ENCODE data around the gene DDX41.

Gene DDX41

GRCh38 chr5:177511796-177512675 lies 4.7 kb downstream of the DDX41 start:
- H3K27ac ChIP-seq (ENCODE audit: low read depth, low read length) = no peak overlapping the region
- peaks cover 20% of the 10 kb centered on the region for H3K4me1 ChIP-seq (ENCODE audit: control insufficient read depth, insufficient read depth, low read length)
- H3K9me3 ChIP-seq (ENCODE audit: control insufficient read depth, insufficient read depth, low read length) = no peaks in the 10 kb centered on the region
- no peak overlapping the region for H3K9ac ChIP-seq (ENCODE audit: low read depth, low read length)
- no peaks in the 10 kb centered on the region for H3K27me3 ChIP-seq (ENCODE audit: control insufficient read depth, insufficient read depth, low read length)
- no peak overlapping the region for H3K4me3 ChIP-seq (ENCODE audit: low read depth, low read length)
- H3K36me3 ChIP-seq (ENCODE audit: control insufficient read depth, insufficient read depth, low read length) = peaks cover 67% of the 10 kb centered on the region

- Histone ChIP-seq H3K4me1 (ENCODE audit: control insufficient read depth, insufficient read depth, low read length) (peaks cover 20% of the 10 kb centered on the region), H3K4me3 (ENCODE audit: low read depth, low read length) (no peak overlapping the region), H3K9ac (ENCODE audit: low read depth, low read length) (no peak overlapping the region)
Observed at GRCh38 chr5:177511181-177511580, 5.6 kb downstream of the DDX41 start.

GRCh38 chr5:177510567-177511053 lies 6.2 kb downstream of the DDX41 start:
- Histone ChIP-seq H3K27me3 (ENCODE audit: control insufficient read depth, insufficient read depth, low read length) (no peaks in the 10 kb centered on the region), H3K9ac (ENCODE audit: low read depth, low read length) (no peak overlapping the region), H3K9me3 (ENCODE audit: control insufficient read depth, insufficient read depth, low read length) (no peaks in the 10 kb centered on the region), H3K36me3 (ENCODE audit: control insufficient read depth, insufficient read depth, low read length) (peaks cover 63% of the 10 kb centered on the region), H3K4me3 (ENCODE audit: low read depth, low read length) (no peak overlapping the region), H3K4me1 (ENCODE audit: control insufficient read depth, insufficient read depth, low read length) (peaks cover 17% of the 10 kb centered on the region), H3K27ac (ENCODE audit: low read depth, low read length) (no peak overlapping the region)

More at GRCh38 chr5:177511181-177511580, 5.6 kb downstream of the DDX41 start:
- Histone ChIP-seq H3K36me3 (ENCODE audit: control insufficient read depth, insufficient read depth, low read length) (peaks cover 67% of the 10 kb centered on the region), H3K27me3 (ENCODE audit: control insufficient read depth, insufficient read depth, low read length) (no peaks in the 10 kb centered on the region), H3K27ac (ENCODE audit: low read depth, low read length) (no peak overlapping the region), H3K9me3 (ENCODE audit: control insufficient read depth, insufficient read depth, low read length) (no peaks in the 10 kb centered on the region)

GRCh38 chr5:177509991-177510566 lies 6.7 kb downstream of the DDX41 start:
- H3K36me3 ChIP-seq (ENCODE audit: control insufficient read depth, insufficient read depth, low read length) = peaks cover 58% of the 10 kb centered on the region
- no peak overlapping the region for H3K9ac ChIP-seq (ENCODE audit: low read depth, low read length)
- peaks cover 15% of the 10 kb centered on the region for H3K4me1 ChIP-seq (ENCODE audit: control insufficient read depth, insufficient read depth, low read length)
- H3K27ac ChIP-seq (ENCODE audit: low read depth, low read length) = no peak overlapping the region
- H3K27me3 ChIP-seq (ENCODE audit: control insufficient read depth, insufficient read depth, low read length) = no peaks in the 10 kb centered on the region
- H3K4me3 ChIP-seq (ENCODE audit: low read depth, low read length) = no peak overlapping the region
- no peaks in the 10 kb centered on the region for H3K9me3 ChIP-seq (ENCODE audit: control insufficient read depth, insufficient read depth, low read length)

- no peak within 1 kb of the TSS for H3K9ac ChIP-seq (ENCODE audit: low read depth, low read length)
- peaks cover 15% of the 10 kb centered on the region for H3K4me1 ChIP-seq (ENCODE audit: control insufficient read depth, insufficient read depth, low read length)
- no peak within 1 kb of the TSS for H3K27ac ChIP-seq (ENCODE audit: low read depth, low read length)
- H3K4me3 ChIP-seq (ENCODE audit: low read depth, low read length) = no peak within 1 kb of the TSS
- H3K36me3 ChIP-seq (ENCODE audit: control insufficient read depth, insufficient read depth, low read length) = peaks cover 52% of the 10 kb centered on the region
- H3K27me3 ChIP-seq (ENCODE audit: control insufficient read depth, insufficient read depth, low read length) = no peaks in the 10 kb centered on the region
- H3K9me3 ChIP-seq (ENCODE audit: control insufficient read depth, insufficient read depth, low read length) = no peaks in the 10 kb centered on the region
Observed at GRCh38 chr5:177509381-177509951, 7.3 kb downstream of the DDX41 start, which contains the start of gene DOK3. DOK3 (minus strand) TSS chr5:177509826; CDS start chr5:177509540, 286 bp downstream.

- no peak overlapping the region for H3K27ac ChIP-seq (ENCODE audit: low read depth, low read length)
- H3K4me3 ChIP-seq (ENCODE audit: low read depth, low read length) = no peak overlapping the region
- peaks cover 15% of the 10 kb centered on the region for H3K4me1 ChIP-seq (ENCODE audit: control insufficient read depth, insufficient read depth, low read length)
- H3K9me3 ChIP-seq (ENCODE audit: control insufficient read depth, insufficient read depth, low read length) = no peaks in the 10 kb centered on the region
- no peak overlapping the region for H3K9ac ChIP-seq (ENCODE audit: low read depth, low read length)
- peaks cover 45% of the 10 kb centered on the region for H3K36me3 ChIP-seq (ENCODE audit: control insufficient read depth, insufficient read depth, low read length)
- no peaks in the 10 kb centered on the region for H3K27me3 ChIP-seq (ENCODE audit: control insufficient read depth, insufficient read depth, low read length)
Observed at GRCh38 chr5:177508837-177509236, 7.9 kb downstream of the DDX41 start.

GRCh38 chr5:177508221-177508611 lies 8.5 kb downstream of the DDX41 start:
- Histone ChIP-seq H3K9me3 (ENCODE audit: control insufficient read depth, insufficient read depth, low read length) (no peaks in the 10 kb centered on the region), H3K27me3 (ENCODE audit: control insufficient read depth, insufficient read depth, low read length) (no peaks in the 10 kb centered on the region), H3K36me3 (ENCODE audit: control insufficient read depth, insufficient read depth, low read length) (peaks cover 39% of the 10 kb centered on the region), H3K27ac (ENCODE audit: low read depth, low read length) (no peak overlapping the region), H3K9ac (ENCODE audit: low read depth, low read length) (no peak overlapping the region), H3K4me1 (ENCODE audit: control insufficient read depth, insufficient read depth, low read length) (peaks cover 15% of the 10 kb centered on the region), H3K4me3 (ENCODE audit: low read depth, low read length) (no peak overlapping the region)

- H3K36me3 ChIP-seq (ENCODE audit: control insufficient read depth, insufficient read depth, low read length) = peaks cover 34% of the 10 kb centered on the region
- no peak overlapping the region for H3K4me3 ChIP-seq (ENCODE audit: low read depth, low read length)
- H3K9me3 ChIP-seq (ENCODE audit: control insufficient read depth, insufficient read depth, low read length) = no peaks in the 10 kb centered on the region
- no peak overlapping the region for H3K9ac ChIP-seq (ENCODE audit: low read depth, low read length)
- no peaks in the 10 kb centered on the region for H3K27me3 ChIP-seq (ENCODE audit: control insufficient read depth, insufficient read depth, low read length)
- H3K4me1 ChIP-seq (ENCODE audit: control insufficient read depth, insufficient read depth, low read length) = peaks cover 15% of the 10 kb centered on the region
- no peak overlapping the region for H3K27ac ChIP-seq (ENCODE audit: low read depth, low read length)
Observed at GRCh38 chr5:177507596-177508220, 9.1 kb downstream of the DDX41 start.

- Histone ChIP-seq H3K4me3 (ENCODE audit: low read depth, low read length) (no peak overlapping the region), H3K36me3 (ENCODE audit: control insufficient read depth, insufficient read depth, low read length) (peaks cover 29% of the 10 kb centered on the region), H3K9me3 (ENCODE audit: control insufficient read depth, insufficient read depth, low read length) (no peaks in the 10 kb centered on the region), H3K9ac (ENCODE audit: low read depth, low read length) (no peak overlapping the region), H3K27me3 (ENCODE audit: control insufficient read depth, insufficient read depth, low read length) (no peaks in the 10 kb centered on the region), H3K4me1 (ENCODE audit: control insufficient read depth, insufficient read depth, low read length) (peaks cover 15% of the 10 kb centered on the region), H3K27ac (ENCODE audit: low read depth, low read length) (no peak overlapping the region)
Observed at GRCh38 chr5:177507165-177507564, 9.6 kb downstream of the DDX41 start.

- Histone ChIP-seq H3K9ac (ENCODE audit: low read depth, low read length) (no peak overlapping the region), H3K36me3 (ENCODE audit: control insufficient read depth, insufficient read depth, low read length) (peaks cover 8% of the 10 kb centered on the region; the same call in 1 of the 2 replicates), H3K9me3 (ENCODE audit: control insufficient read depth, insufficient read depth, low read length) (no peaks in the 10 kb centered on the region), H3K4me1 (ENCODE audit: control insufficient read depth, insufficient read depth, low read length) (peaks cover 22% of the 10 kb centered on the region), H3K27me3 (ENCODE audit: control insufficient read depth, insufficient read depth, low read length) (no peaks in the 10 kb centered on the region), H3K27ac (ENCODE audit: low read depth, low read length) (no peak overlapping the region), H3K4me3 (ENCODE audit: low read depth, low read length) (no peak overlapping the region)
Observed at GRCh38 chr5:177505075-177505474, 11.7 kb downstream of the DDX41 start.
